H9 (cell line): ENCODE results near the gene EPN3. TPM values are rescaled to one million over a fixed set of nuclear protein-coding genes. Genes with fewer than 3 reads are reported as not detected.
A peak's percentile ranks its signal among the peaks of the same experiment; 100 is the strongest.

Experiments used
- DNase-seq: peaks from one replicate; pipeline ENCODE4 v3.0.0-alpha.2; 2017
- H2AFZ ChIP-seq: one replicate; pipeline ENCODE4 v1.6.1; 2013; ENCODE audit warnings: mild to moderate bottlenecking, low read length, control low read depth, moderate library complexity
- H2AK5ac ChIP-seq: 2 replicates; pipeline ENCODE4 v1.6.1; 2013; ENCODE audit warnings: low read length, control low read depth, mixed read lengths; ENCODE audit not compliant: insufficient read length
- H2BK120ac ChIP-seq: one replicate; pipeline ENCODE4 v1.6.1; 2013; ENCODE audit warnings: low read depth, mild to moderate bottlenecking, low read length, control low read depth, inconsistent platforms; ENCODE audit not compliant: poor library complexity, severe bottlenecking
- H2BK12ac ChIP-seq: 2 replicates; pipeline ENCODE4 v1.6.1; 2013; ENCODE audit warnings: low read length, control low read depth, mixed read lengths, low read depth; ENCODE audit not compliant: insufficient read length
- H2BK15ac ChIP-seq: 2 replicates; pipeline ENCODE4 v1.6.1; 2013; ENCODE audit warnings: low read depth, low read length, control low read depth
- H2BK20ac ChIP-seq: one replicate; pipeline ENCODE4 v1.6.1; 2013; ENCODE audit warnings: low read depth, mild to moderate bottlenecking, low read length, control low read depth, inconsistent platforms; ENCODE audit not compliant: poor library complexity, severe bottlenecking
- H2BK5ac ChIP-seq: 2 replicates; pipeline ENCODE4 v1.6.1; 2013; ENCODE audit warnings: low read length, control low read depth, mixed read lengths; ENCODE audit not compliant: insufficient read length
- H3K14ac ChIP-seq: 2 replicates; pipeline ENCODE4 v1.6.1; 2013; ENCODE audit warnings: low read length, control low read depth; ENCODE audit not compliant: insufficient read depth
- H3K18ac ChIP-seq: 2 replicates; pipeline ENCODE4 v1.6.1; 2013; ENCODE audit warnings: low read depth, mild to moderate bottlenecking, mixed read lengths, low read length, control low read depth; ENCODE audit not compliant: insufficient read length
- H3K23ac ChIP-seq: 2 replicates; pipeline ENCODE4 v1.6.1; 2013; ENCODE audit warnings: low read length, control low read depth, mixed read lengths, low read depth; ENCODE audit not compliant: insufficient read length
- H3K23me2 ChIP-seq: 2 replicates; pipeline ENCODE4 v1.6.1; 2013; ENCODE audit warnings: low read depth, mild to moderate bottlenecking, mixed read lengths, low read length, control low read depth; ENCODE audit not compliant: insufficient read length, poor library complexity, severe bottlenecking
- H3K27ac ChIP-seq: 2 replicates; pipeline ENCODE4 v1.5.1; 2013; ENCODE audit warnings: low read length, control low read depth, mixed read lengths, low read depth; ENCODE audit not compliant: insufficient read length
- H3K27me3 ChIP-seq: 2 replicates; pipeline ENCODE4 v1.6.1; 2013; ENCODE audit warnings: low read length, control low read depth, inconsistent platforms; ENCODE audit not compliant: insufficient read depth
- H3K4ac ChIP-seq: 2 replicates; pipeline ENCODE4 v1.6.1; 2013; ENCODE audit warnings: low read depth, mild to moderate bottlenecking, control low read depth, inconsistent platforms, low read length, moderate library complexity
- H3K4me1 ChIP-seq: 2 replicates; pipeline ENCODE4 v1.6.1; 2013; ENCODE audit warnings: low read length, control low read depth, inconsistent platforms; ENCODE audit not compliant: insufficient read depth
- H3K4me2 ChIP-seq: 2 replicates; pipeline ENCODE4 v1.6.1; 2013; ENCODE audit warnings: low read length, control low read depth, mixed read lengths; ENCODE audit not compliant: insufficient read length, insufficient read depth
- H3K56ac ChIP-seq: 2 replicates; pipeline ENCODE4 v1.6.1; 2013; ENCODE audit warnings: low read depth, mild to moderate bottlenecking, mixed read lengths, low read length, control low read depth; ENCODE audit not compliant: insufficient read length
- H3K79me1 ChIP-seq: 2 replicates; pipeline ENCODE4 v1.6.1; 2013; ENCODE audit warnings: low read depth, mild to moderate bottlenecking, moderate library complexity, low read length, control low read depth, inconsistent platforms; ENCODE audit not compliant: insufficient read depth, poor library complexity, severe bottlenecking
- H3K79me2 ChIP-seq: 2 replicates; pipeline ENCODE4 v1.6.1; 2013; ENCODE audit warnings: low read length, control low read depth, inconsistent platforms; ENCODE audit not compliant: insufficient read depth
- H3K9ac ChIP-seq: 2 replicates; pipeline ENCODE4 v1.6.1; 2013; ENCODE audit warnings: low read length, control low read depth, mixed read lengths; ENCODE audit not compliant: insufficient read length; ENCODE audit errors: extremely low read depth
- H3K9me3 ChIP-seq: one replicate; pipeline ENCODE4 v1.6.1; 2013; ENCODE audit warnings: low read depth, low read length, inconsistent platforms; ENCODE audit not compliant: control insufficient read depth
- H3T11ph ChIP-seq: one replicate; pipeline ENCODE4 v1.6.1; 2013; ENCODE audit warnings: mild to moderate bottlenecking, low read length, control low read depth, inconsistent platforms
- H4K20me1 ChIP-seq: one replicate; pipeline ENCODE4 v1.6.1; 2013; ENCODE audit not compliant: control insufficient read depth, insufficient read length, insufficient read depth
- H4K5ac ChIP-seq: 2 replicates; pipeline ENCODE4 v1.6.1; 2013; ENCODE audit warnings: low read depth, mild to moderate bottlenecking, mixed read lengths, low read length, control low read depth; ENCODE audit not compliant: insufficient read length
- H4K8ac ChIP-seq: replicated peaks from 2 replicates; pipeline ENCODE4 v1.6.1; 2013; ENCODE audit warnings: low read length, control low read depth, mixed read lengths, low read depth; ENCODE audit not compliant: insufficient read length
- H4K91ac ChIP-seq: 2 replicates; pipeline ENCODE4 v1.6.1; 2013; ENCODE audit warnings: low read depth, mild to moderate bottlenecking, moderate library complexity, mixed read lengths, low read length, control low read depth; ENCODE audit not compliant: insufficient read length
- H3K27ac Mint-ChIP-seq, 3 experiments: 2 replicates in 2 of 3; 3 replicates in 1 of 3; pipeline ENCODE4 v1.8.0; 2020 to 2021; ENCODE audit warnings: mixed read lengths in 3 of 3, mild to moderate bottlenecking in 1 of 3, moderate library complexity in 1 of 3
- H3K27me3 Mint-ChIP-seq: 2 replicates; pipeline ENCODE4 v1.8.0; 2021; ENCODE audit warnings: low read depth, mild to moderate bottlenecking, moderate library complexity, mixed read lengths
- H3K36me3 Mint-ChIP-seq, 3 experiments: 2 replicates in 2 of 3; 3 replicates in 1 of 3; pipeline ENCODE4 v1.8.0; 2020 to 2021; ENCODE audit warnings: low read depth in 3 of 3, mixed read lengths in 3 of 3; ENCODE audit not compliant: insufficient read depth in 1 of 3
- H3K4me1 Mint-ChIP-seq, 2 experiments: 2 replicates each; pipeline ENCODE4 v1.8.0; 2020; ENCODE audit warnings: mixed read lengths in 2 of 2
- H3K4me3 Mint-ChIP-seq, 2 experiments: 2 replicates in 1 of 2; 3 replicates in 1 of 2; pipeline ENCODE4 v1.8.0; 2020 to 2021; ENCODE audit warnings: mild to moderate bottlenecking in 2 of 2, mixed read lengths in 2 of 2, moderate library complexity in 1 of 2
- H3K9me3 Mint-ChIP-seq, 2 experiments: 2 replicates in 1 of 2; 3 replicates in 1 of 2; pipeline ENCODE4 v1.8.0; 2020; ENCODE audit warnings: mild to moderate bottlenecking in 2 of 2, mixed read lengths in 2 of 2, moderate library complexity in 1 of 2
- WGBS: extraction: QIAGEN DNeasy Blood & Tissue Kit; methylation state at CpG from one replicate; pipeline ENCODE4 v1.1.7; 2013; ENCODE audit warnings: missing lambda C conversion rate, low lambda C conversion rate, mixed read lengths; ENCODE audit not compliant: insufficient read length; ENCODE audit errors: extremely low coverage; 5-methylcytosine and 5-hydroxymethylcytosine counted together
- total RNA-seq: library from RNA; stranded (reverse); gene quantifications from 2 replicates; pipeline ENCODE4 v1.2.1, GENCODE V29; 2021
- TF ChIP-seq, protein P1 (sequence below): fragments of 200-600 bp; sonication (generic); conservative IDR thresholded peaks from 3 replicates; pipeline ENCODE4 v1.8.0; 2021; ENCODE audit warnings: antibody characterized with exemption, mild to moderate bottlenecking

EPN3 gene
- total RNA-seq, 1 experiment from 2014 or later, result 1.9 TPM

- H4K91ac ChIP-seq, result no peak overlapping the region
- H3K56ac ChIP-seq, result no peak overlapping the region
- no peak overlapping the region for H2BK120ac ChIP-seq
- H3K4me1 ChIP-seq, result no peaks in the 10 kb centered on the region; the same call in 1 of the 2 replicates
- H3K27ac ChIP-seq, result no peak overlapping the region
- H4K20me1 ChIP-seq, result no peaks in the 10 kb centered on the region
- H3K14ac ChIP-seq, result no peak overlapping the region
- H3K79me1 ChIP-seq, result no peaks in the 10 kb centered on the region
- no peak overlapping the region for H3K4me2 ChIP-seq
- H3K23me2 ChIP-seq, result no peaks in the 10 kb centered on the region
- WGBS, result no CpG with 5 or more reads among the region's 18 CpGs
- no peaks in the 10 kb centered on the region for H3K79me2 ChIP-seq
- no peak overlapping the region for H3K4ac ChIP-seq
- H3K18ac ChIP-seq, result no peak overlapping the region
- no peak overlapping the region for H4K5ac ChIP-seq
- H2AFZ ChIP-seq, result no peak overlapping the region
- no peak overlapping the region for H2BK12ac ChIP-seq
- peak overlapping the region in 1 of 3 experiments; percentile 8; a peak in 1 of 7 replicates for H3K27ac Mint-ChIP-seq
- DNase-seq, result no peak
- no peak overlapping the region for H2BK5ac ChIP-seq
- H3K27me3 ChIP-seq, result no peaks in the 10 kb centered on the region
- no peak overlapping the region for H3K4me3 Mint-ChIP-seq
- no peaks in the 10 kb centered on the region; a peak in 1 of 7 replicates for H3K36me3 Mint-ChIP-seq
- H3K27me3 Mint-ChIP-seq, result peaks cover 22% of the 10 kb centered on the region
- no peaks in the 10 kb centered on the region; a peak in 1 of 5 replicates for H3K9me3 Mint-ChIP-seq
- H3K4me1 Mint-ChIP-seq, result peaks cover 8 to 11% of the 10 kb centered on the region in 2 experiments; a peak in 2 of 4 replicates
- no peaks in the 10 kb centered on the region for H3K9me3 ChIP-seq
- no peak overlapping the region for H3T11ph ChIP-seq
- no peak overlapping the region for H3K9ac ChIP-seq
- H2AK5ac ChIP-seq, result no peak overlapping the region
- no peak overlapping the region for H2BK20ac ChIP-seq
- H4K8ac ChIP-seq, result no peak overlapping the region
- no peak overlapping the region for H3K23ac ChIP-seq
- no peak overlapping the region for H2BK15ac ChIP-seq
- TF ChIP-seq, protein P1, sequence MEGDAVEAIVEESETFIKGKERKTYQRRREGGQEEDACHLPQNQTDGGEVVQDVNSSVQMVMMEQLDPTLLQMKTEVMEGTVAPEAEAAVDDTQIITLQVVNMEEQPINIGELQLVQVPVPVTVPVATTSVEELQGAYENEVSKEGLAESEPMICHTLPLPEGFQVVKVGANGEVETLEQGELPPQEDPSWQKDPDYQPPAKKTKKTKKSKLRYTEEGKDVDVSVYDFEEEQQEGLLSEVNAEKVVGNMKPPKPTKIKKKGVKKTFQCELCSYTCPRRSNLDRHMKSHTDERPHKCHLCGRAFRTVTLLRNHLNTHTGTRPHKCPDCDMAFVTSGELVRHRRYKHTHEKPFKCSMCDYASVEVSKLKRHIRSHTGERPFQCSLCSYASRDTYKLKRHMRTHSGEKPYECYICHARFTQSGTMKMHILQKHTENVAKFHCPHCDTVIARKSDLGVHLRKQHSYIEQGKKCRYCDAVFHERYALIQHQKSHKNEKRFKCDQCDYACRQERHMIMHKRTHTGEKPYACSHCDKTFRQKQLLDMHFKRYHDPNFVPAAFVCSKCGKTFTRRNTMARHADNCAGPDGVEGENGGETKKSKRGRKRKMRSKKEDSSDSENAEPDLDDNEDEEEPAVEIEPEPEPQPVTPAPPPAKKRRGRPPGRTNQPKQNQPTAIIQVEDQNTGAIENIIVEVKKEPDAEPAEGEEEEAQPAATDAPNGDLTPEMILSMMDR, result no peak
These were observed 16.3 kb downstream of the EPN3 start for GRCh38 chr17:50548831-50549230.
